Hindlimb muscle (tissue), 1 donor: ENCODE data around the gene AGAP6. TPM values are rescaled to one million over a fixed set of nuclear protein-coding genes. Genes with fewer than 3 reads are reported as not detected.
"Not testable (repeated sequence)": the region's sequence is repeated elsewhere in the genome, so short reads cannot be mapped to it uniquely, and the experiment has no call there.

ENCODE experiments used
- DNase-seq: peaks from one replicate; pipeline ENCODE4 v3.0.0-alpha.2; 2013
- polyA plus RNA-seq: library from polyadenylated mRNA; unstranded; fragments of 120-200 nt; gene quantifications from one replicate; pipeline ENCODE4 v1.2.1, GENCODE V29; 2013; ENCODE audit not compliant: insufficient read length

AGAP6 gene
- 16.7 TPM for polyA plus RNA-seq

GRCh38 chr10:49988376-49988775 is at the start of gene AGAP6:
Gene AGAP6 (plus strand): TSS chr10:49988406. CDS start chr10:49988716, 310 bp downstream.
- DNase-seq: not testable (repeated sequence)

DNA sequence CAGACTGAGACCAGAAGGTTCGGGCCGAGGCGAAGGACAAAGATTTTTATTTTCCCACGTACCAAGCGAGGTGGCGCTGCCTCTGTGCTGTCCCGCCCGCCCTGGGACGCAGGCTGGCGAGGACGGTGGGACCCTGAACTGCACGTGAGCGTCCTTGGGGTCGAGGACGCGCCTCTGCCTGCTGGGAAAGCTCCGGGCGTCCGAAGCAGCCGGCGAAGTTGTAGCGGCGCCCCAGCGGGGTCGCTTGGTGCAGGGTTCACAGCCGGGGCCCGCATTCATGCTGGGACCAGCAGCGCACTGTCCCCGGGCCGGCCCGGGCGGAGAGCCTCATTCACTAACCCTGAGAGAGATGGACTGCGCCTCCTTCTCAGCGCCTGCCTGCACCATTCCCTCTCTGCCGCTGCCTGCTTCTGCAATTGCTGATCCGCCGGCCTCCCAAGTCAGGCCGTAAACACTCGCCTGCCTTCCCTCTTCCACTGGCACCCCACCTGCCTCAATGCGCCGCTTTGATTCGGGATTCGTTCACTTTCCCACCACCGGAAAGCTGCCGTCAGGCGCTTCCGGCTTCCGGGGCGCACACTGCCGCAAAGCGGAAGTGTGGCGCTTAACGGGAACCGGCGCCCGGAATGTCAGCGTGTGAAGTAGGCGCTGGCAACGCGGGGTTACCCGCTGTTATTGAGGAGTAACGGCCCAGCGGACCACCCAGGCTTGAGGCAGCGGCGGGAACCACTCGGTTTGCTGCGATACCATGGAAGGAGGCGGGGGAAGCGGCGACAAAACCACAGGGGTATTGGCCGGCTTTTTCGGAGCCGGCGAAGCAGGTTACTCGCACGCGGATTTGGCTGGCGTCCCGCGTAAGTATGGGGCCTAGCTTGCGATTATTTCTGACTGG is 46.5 kb upstream of the AGAP6 start, which contains the start of the genes PARG and TIMM23B:
PARG (minus strand) TSS at position 581 of the 892 bp plus-strand sequence; CDS start at position 279, 302 bp downstream.
TIMM23B (plus strand) TSS at position 607 of the 892 bp plus-strand sequence; CDS start at position 749, 142 bp downstream.
- peak; percentile 83 for DNase-seq

DNA sequence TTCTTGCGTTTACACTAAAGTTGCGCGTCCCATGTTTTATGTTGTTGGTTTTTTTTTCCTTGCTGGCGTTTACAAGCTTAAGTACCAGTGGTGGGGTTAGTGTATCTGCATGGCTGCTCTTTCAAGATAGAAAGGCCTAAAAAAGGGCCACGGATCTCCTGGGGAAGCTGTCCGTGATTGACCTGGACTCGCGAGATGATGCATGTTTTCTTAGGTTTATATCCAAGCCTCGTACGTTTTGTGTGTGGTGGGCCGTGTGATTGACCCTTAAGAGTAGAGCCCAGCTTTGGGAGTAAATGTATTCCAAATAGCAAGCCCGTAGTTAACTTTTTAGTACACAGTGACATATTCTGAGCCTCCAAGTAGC is 45.9 kb upstream of the AGAP6 start:
- not testable (repeated sequence) for DNase-seq

DNA sequence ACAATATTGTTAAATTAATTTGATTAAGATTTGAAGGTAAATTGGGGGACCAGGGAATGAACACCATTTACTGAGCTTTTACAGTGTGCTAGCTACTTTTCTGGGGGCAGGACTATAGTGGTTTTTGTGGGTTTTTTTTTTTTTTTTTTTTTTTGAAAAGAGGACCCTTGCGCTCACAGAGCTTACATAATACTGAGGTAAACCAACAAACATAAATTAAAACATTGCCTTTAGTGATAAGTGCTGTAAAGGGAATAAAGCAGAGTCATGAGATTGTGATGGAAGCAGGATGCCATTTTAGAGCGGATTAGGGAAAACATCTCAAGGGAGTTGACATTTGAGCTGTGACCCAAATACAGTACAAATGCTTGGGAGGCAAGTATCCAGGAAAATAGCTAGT is 44.6 kb upstream of the AGAP6 start:
- not testable (repeated sequence) for DNase-seq

- DNase-seq: not testable (repeated sequence)
These were observed 40.1 kb upstream of the AGAP6 start for GRCh38 chr10:49948142-49948541.

DNA sequence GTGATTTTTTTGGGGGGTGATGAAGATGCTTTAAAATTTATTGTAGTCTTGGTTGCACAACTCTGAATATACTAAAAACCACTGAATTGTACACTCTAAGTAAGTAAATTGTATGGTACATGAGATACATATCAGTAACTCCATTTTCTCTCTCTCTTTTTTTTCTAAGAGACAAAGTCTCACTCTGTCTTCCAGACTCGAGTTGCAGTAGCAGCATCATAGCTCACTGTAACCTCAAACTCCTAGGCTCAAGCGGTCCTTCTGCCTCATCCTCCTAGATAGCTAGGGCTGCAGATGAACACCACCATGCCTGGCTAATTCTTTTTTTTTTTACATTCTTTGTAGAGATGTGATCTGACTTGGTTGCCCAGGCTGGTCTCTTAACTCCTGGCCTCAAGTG is 39.5 kb upstream of the AGAP6 start:
- DNase-seq: not testable (repeated sequence)

GRCh38 chr10:49952006-49952405 is 36.2 kb upstream of the AGAP6 start:
- not testable (repeated sequence) for DNase-seq

DNA sequence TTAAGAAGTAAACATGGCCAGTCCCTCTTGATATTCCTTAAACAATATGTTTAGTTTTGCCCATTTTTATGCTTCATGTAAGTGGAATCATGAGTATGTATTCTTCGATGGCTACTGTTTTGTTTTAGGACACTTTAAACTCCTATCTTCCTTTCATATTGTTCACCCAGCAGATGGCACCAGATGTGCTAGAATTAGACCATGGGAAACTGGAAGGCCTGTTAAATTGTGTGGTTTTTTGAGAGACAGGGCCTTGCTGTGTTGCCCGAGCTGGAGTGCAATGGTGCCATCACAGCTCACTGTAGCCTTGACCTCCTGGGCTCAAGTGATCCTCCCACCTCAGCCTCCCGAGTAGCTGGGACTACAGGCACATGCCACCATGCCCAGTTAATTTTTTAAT is 35.1 kb upstream of the AGAP6 start:
- not testable (repeated sequence) for DNase-seq

DNA sequence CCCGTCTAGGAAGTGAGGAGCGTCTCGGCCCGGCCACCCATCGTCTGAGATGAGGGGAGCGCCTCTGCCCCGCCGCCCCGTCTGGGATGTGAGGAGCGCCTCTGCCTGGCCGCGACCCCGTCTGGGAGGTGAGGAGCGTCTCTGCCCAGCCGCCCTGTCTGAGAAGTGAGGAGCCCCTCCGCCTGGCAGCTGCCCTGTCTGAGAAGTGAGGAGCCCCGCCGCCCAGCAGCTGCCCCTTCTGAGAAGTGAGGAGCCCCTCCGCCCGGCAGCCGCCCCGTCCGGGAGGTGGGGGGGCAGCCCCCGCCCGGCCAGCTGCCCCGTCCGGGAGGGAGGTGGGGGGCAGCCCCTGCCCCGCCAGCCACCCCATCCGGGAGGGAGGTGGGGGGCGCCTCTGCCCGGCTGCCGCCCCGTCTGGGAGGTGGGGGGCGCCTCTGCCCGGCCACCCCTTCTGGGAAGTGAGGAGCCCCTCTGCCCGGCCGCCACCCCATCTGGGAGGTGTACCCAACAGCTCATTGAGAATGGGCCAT is 17.8 kb upstream of the AGAP6 start:
- DNase-seq: not testable (repeated sequence)

GRCh38 chr10:49971466-49971865 is 16.7 kb upstream of the AGAP6 start:
- DNase-seq: not testable (repeated sequence)

DNA sequence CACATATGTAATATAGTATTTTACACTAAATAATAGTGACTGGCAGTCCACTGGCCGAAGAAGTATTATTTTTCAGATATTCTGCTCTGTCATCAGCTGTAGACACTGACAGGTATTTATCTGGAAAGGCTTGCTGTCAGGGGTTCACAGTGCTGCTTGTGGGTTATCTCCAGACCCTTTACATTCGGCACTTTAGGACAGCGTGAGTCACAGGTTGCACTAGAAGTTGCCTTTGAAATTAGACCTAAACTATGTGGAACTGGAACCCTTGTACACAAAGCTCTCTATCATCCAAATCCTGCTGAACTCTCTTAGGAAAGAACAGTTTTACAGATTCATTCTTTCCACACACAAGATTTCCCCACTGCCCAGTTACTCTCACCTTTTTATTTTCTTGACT is 16.1 kb upstream of the AGAP6 start:
- DNase-seq: not testable (repeated sequence)

DNA sequence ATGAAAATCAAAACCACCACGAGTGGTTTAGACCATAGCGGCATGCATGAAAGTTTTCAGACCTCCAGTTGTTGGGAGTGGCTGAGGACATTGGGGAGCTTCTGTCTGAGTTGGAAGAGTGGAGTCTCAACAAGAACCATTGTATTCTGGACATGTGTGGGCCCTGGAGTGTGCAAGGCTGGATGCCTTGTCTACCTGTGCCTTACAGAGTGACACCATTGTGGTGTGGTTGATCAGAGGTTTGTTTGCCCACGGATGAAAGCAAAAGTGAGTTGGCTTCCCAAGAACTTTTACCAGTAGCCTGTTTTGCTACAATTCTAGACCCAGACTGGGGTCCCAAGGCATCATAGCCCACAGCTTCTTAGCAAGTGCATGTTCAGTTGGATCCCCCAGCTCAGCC is 10.4 kb upstream of the AGAP6 start:
- DNase-seq: not testable (repeated sequence)

DNA sequence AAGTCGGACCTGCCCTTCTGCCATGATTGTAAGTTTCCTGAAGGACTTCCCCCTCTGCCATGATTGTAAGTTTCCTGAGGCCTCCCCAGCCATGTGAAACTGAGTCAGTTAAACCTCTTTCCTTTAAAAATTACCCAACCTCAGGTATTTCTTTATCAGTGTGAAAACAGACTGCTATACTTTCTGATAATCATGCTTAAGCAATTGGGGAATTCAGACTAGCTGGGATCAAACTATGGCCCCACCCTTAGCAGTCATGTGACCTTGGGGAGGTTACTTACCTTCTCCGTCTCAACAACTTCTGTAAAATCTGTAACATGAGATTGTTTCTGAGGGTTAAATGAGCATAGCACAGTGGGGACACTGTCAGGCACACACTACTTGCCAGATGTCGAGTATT is 999 bp upstream of the AGAP6 start:
- not testable (repeated sequence) for DNase-seq

GRCh38 chr10:49995321-49995720 is 7.1 kb downstream of the AGAP6 start:
- not testable (repeated sequence) for DNase-seq

GRCh38 chr10:50014024-50014423 is 25.8 kb downstream of the AGAP6 start:
- not testable (repeated sequence) for DNase-seq

GRCh38 chr10:50015596-50016220 is 27.5 kb downstream of the AGAP6 start:
- DNase-seq: not testable (repeated sequence)

GRCh38 chr10:50016926-50017325 is 28.7 kb downstream of the AGAP6 start:
- not testable (repeated sequence) for DNase-seq

- DNase-seq: not testable (repeated sequence)
These were observed 29.4 kb downstream of the AGAP6 start for GRCh38 chr10:50017646-50018045.

DNA sequence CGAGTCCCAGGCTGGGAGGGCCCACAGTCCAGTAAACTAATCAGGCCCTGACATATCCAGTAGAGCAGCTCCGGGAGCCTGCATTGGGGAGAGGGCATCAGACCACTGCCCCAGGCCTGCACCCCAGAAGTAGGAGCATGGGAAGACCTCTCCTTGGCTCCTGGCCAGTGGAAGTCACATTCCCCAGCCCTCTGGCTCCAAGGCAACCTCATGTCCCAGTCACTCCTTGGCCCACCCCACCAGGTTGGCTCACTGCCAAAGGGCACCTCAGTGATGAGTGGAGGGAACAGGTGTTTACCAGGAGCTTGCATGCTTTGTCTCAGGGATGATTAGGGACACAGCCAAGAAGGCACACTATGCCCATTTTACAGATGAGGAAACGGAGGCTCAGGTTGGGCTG is 31.1 kb downstream of the AGAP6 start:
- DNase-seq: not testable (repeated sequence)

DNA sequence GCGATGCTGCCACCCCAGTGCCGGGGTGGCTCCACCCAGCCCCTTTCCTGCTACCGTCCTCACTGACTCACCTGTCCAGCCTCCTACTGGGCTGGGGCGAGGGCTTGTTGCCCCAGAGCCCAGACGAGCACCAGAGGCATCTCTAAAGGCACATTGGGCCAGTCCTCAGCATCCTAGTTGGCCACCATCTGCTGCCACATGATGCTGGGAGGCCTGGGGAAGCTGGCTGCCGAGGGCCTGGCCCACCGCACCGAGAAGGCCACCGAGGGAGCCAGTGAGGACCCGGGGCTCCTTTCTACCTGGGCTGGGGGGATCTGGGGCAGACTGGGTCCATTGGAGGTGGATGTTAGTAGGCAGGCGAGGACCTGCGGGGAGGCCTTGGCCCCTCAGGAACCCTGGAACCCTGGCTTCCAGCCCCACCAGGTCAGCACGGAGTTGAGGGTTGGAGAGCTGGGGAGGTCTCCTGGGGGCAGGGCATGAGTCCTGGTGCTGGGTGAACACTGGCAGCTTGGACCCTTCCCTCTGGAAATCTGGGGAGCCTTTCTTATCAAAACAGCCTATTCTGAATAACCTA is 32.3 kb downstream of the AGAP6 start:
- DNase-seq: not testable (repeated sequence)

GRCh38 chr10:50021646-50022045 is 33.4 kb downstream of the AGAP6 start:
- DNase-seq: no peak

DNA sequence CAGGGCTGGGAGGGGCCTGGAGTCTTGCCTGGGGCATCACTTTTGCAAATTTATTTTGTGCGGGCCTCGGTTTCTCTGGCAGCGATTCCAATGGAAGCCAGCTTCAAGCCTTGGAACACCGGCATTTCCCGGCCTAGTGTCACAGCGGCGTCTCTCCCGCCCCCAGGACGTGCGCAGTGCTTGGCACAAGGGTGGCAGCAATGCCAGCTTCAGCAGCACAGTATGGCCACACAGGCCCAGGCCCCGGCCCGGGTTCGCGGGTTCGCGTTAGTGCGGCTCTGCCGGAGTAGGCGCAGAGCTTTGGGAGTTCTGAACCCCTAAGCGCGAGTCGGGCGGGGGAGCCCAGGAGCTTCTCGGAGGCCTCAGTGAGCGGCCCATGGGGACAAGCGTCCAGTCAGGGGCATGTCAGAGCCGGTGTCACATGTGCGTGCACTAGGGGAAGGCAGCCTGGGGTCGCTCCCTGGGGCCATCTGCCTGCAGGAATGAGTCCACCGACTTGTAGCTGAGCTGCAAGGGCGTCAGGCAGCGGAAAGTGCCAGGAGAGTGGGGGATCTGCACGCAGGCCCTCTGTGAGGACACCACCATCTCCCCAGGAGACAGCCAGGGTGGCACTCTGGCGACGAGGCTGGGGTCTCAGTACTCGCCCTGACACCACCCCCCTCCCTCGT is 36.6 kb downstream of the AGAP6 start:
- not testable (repeated sequence) for DNase-seq
